ENCODE measurements around the gene AFF3.

Gene AFF3

DNA sequence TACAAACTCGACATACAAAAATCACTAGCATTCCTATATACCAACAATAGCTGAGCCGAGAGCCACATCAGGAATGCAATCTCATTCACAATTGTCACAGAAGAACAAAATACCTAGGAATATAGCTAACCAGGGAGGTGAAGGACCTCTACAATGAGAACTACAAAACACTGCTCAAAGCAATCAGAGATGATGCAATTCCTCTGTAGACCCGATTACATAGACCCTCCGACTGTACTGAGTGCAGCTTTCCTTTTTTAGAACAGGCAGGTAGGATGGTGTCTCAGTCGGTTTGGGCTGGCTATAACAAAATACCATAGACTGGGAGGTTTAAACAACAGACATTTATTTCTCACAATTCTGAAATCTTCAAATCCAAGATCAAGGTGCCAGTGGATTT lies 513.1 kb downstream of the AFF3 start:
- no peak overlapping the region for H3K4me3 ChIP-seq (ENCODE audit: insufficient read depth in 1 of 2, low read depth in 1 of 2, low read length in 2 of 2)
- peaks cover 0 to 43% of the 10 kb centered on the region in 2 experiments for H3K27me3 ChIP-seq (ENCODE audit: control insufficient read depth in 1 of 2, insufficient read depth in 1 of 2, low read length in 2 of 2)
- H2BK12ac ChIP-seq (ENCODE audit: low read length in 2 of 2) = no peak overlapping the region
- H4K8ac ChIP-seq (ENCODE audit: low read length) = no peak overlapping the region
- H2AK5ac ChIP-seq (ENCODE audit: low read length, severe bottlenecking) = no peak overlapping the region
- DNase-seq = no peak
- H3K79me1 ChIP-seq (replicated peaks; ENCODE audit: low read length, poor library complexity, severe bottlenecking) = peaks cover 11% of the 10 kb centered on the region
- no peak overlapping the region for H3K9ac ChIP-seq (ENCODE audit: low read length)
- peaks cover 16% of the 10 kb centered on the region for H3K9me3 ChIP-seq (ENCODE audit: control insufficient read depth, low read length)
- H2BK120ac ChIP-seq (ENCODE audit: low read depth, low read length) = no peak overlapping the region
- no peak overlapping the region for H2AFZ ChIP-seq (ENCODE audit: low read depth, low read length)
- no peak overlapping the region for H3K14ac ChIP-seq (ENCODE audit: low read length in 2 of 2)
- H3K4me1 ChIP-seq (ENCODE audit: control insufficient read depth, insufficient read depth, low read depth, low read length) = no peaks in the 10 kb centered on the region
- H3K4me2 ChIP-seq (ENCODE audit: low read length, poor library complexity, severe bottlenecking) = no peak overlapping the region
- H2BK5ac ChIP-seq (ENCODE audit: low read depth, low read length, poor library complexity, severe bottlenecking) = no peak overlapping the region
- H3K23ac ChIP-seq (ENCODE audit: low read length in 2 of 2) = no peak overlapping the region
- H3K36me3 ChIP-seq (ENCODE audit: control insufficient read depth in 1 of 2, insufficient read depth in 2 of 2, low read depth in 1 of 2, low read length in 2 of 2) = peaks cover 0 to 18% of the 10 kb centered on the region in 2 experiments
- 95% methylated on average over 5 of the region's 5 CpGs for WGBS
- no peak overlapping the region for H4K91ac ChIP-seq (ENCODE audit: low read length)
- H3K18ac ChIP-seq (ENCODE audit: low read depth in 1 of 2, low read length in 2 of 2) = no peak overlapping the region
- no peak overlapping the region for H3K4ac ChIP-seq (ENCODE audit: low read depth in 1 of 2, low read length in 2 of 2)
- no peak overlapping the region for H2BK15ac ChIP-seq (ENCODE audit: low read depth, poor library complexity, severe bottlenecking)
- H3K27ac ChIP-seq (ENCODE audit: low read length, poor library complexity, severe bottlenecking) = no peak overlapping the region

DNA sequence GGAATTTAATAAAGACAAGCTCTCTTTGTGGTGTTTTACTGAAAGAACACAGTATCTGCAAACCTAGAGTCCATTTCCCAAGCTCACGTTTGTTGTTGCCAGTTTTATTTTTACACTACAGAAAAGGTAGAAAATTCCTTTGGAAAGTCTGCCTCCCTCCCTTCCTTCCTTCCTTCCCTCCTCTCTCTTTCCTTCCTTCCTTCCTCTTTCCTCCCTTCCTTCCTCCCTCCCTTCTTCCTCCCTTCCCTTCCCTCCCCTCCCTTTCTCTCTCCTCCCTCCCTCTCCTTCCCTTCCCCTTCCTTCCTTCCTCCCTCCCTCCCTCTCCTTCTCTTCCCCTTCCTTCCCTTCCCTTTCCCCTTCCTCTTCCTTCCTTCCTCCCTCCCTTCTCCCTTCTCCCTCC lies 516.2 kb downstream of the AFF3 start:
- Histone ChIP-seq H3K14ac (ENCODE audit: low read length in 2 of 2) (no peak overlapping the region), H3K23ac (ENCODE audit: low read length in 2 of 2) (no peak overlapping the region), H2AK5ac (ENCODE audit: low read length, severe bottlenecking) (no peak overlapping the region), H3K4ac (ENCODE audit: low read depth in 1 of 2, low read length in 2 of 2) (no peak overlapping the region), H3K4me3 (ENCODE audit: insufficient read depth in 1 of 2, low read depth in 1 of 2, low read length in 2 of 2) (no peak overlapping the region), H3K27ac (ENCODE audit: low read length, poor library complexity, severe bottlenecking) (no peak overlapping the region), H3K27me3 (ENCODE audit: control insufficient read depth in 1 of 2, insufficient read depth in 1 of 2, low read length in 2 of 2) (peaks cover 0 to 57% of the 10 kb centered on the region in 2 experiments), H3K9me3 (ENCODE audit: control insufficient read depth, low read length) (no peaks in the 10 kb centered on the region), H2BK15ac (ENCODE audit: low read depth, poor library complexity, severe bottlenecking) (no peak overlapping the region), H3K79me1 (replicated peaks; ENCODE audit: low read length, poor library complexity, severe bottlenecking) (peaks cover 12% of the 10 kb centered on the region), H2BK120ac (ENCODE audit: low read depth, low read length) (no peak overlapping the region), H3K36me3 (ENCODE audit: control insufficient read depth in 1 of 2, insufficient read depth in 2 of 2, low read depth in 1 of 2, low read length in 2 of 2) (peaks cover 0 to 18% of the 10 kb centered on the region in 2 experiments), H2BK12ac (ENCODE audit: low read length in 2 of 2) (no peak overlapping the region), H4K91ac (ENCODE audit: low read length) (no peak overlapping the region), H3K4me1 (ENCODE audit: control insufficient read depth, insufficient read depth, low read depth, low read length) (peaks cover 4% of the 10 kb centered on the region), H2BK5ac (ENCODE audit: low read depth, low read length, poor library complexity, severe bottlenecking) (no peak overlapping the region), H2AFZ (ENCODE audit: low read depth, low read length) (no peak overlapping the region), H3K18ac (ENCODE audit: low read depth in 1 of 2, low read length in 2 of 2) (no peak overlapping the region), H3K4me2 (ENCODE audit: low read length, poor library complexity, severe bottlenecking) (no peak overlapping the region), H4K8ac (ENCODE audit: low read length) (no peak overlapping the region), H3K9ac (ENCODE audit: low read length) (no peak overlapping the region)
- DNase-seq = no peak
- 84% methylated on average over 1 of the region's 1 CpG for WGBS

DNA sequence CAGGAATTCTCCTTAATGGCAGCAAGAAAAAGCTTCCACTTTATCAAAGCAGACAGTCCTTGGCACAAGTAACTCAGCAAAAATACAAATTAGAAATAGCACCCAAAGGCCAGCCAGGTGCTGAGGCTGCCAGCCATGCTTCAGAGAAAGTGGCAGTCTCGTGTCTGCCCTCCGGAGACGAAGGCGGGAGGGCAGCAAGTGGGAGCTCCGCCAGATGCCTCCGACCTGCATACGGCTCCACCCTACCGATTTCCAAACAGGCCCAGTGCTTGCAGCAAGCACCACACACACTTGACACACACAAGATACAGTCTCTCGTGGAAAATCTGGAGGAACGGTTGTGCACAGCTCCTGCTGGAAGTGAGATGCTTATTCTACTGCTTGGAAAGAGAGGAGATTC lies 517.7 kb downstream of the AFF3 start:
- no peak overlapping the region for H2BK5ac ChIP-seq (ENCODE audit: low read depth, low read length, poor library complexity, severe bottlenecking)
- peak overlapping the region in 1 of 2 experiments; percentile 35 for H3K4ac ChIP-seq (ENCODE audit: low read depth in 1 of 2, low read length in 2 of 2)
- no peak overlapping the region for H4K91ac ChIP-seq (ENCODE audit: low read length)
- H2AFZ ChIP-seq (ENCODE audit: low read depth, low read length) = no peak overlapping the region
- H3K4me1 ChIP-seq (ENCODE audit: control insufficient read depth, insufficient read depth, low read depth, low read length) = peaks cover 4% of the 10 kb centered on the region
- WGBS = 86% methylated on average over 7 of the region's 10 CpGs
- H4K8ac ChIP-seq (ENCODE audit: low read length) = no peak overlapping the region
- no peak overlapping the region for H3K9ac ChIP-seq (ENCODE audit: low read length)
- H3K9me3 ChIP-seq (ENCODE audit: control insufficient read depth, low read length) = no peaks in the 10 kb centered on the region
- DNase-seq = no peak
- peaks cover 0 to 54% of the 10 kb centered on the region in 2 experiments for H3K27me3 ChIP-seq (ENCODE audit: control insufficient read depth in 1 of 2, insufficient read depth in 1 of 2, low read length in 2 of 2)
- H2AK5ac ChIP-seq (ENCODE audit: low read length, severe bottlenecking) = no peak overlapping the region
- H3K27ac ChIP-seq (ENCODE audit: low read length, poor library complexity, severe bottlenecking) = no peak overlapping the region
- no peak overlapping the region for H3K4me2 ChIP-seq (ENCODE audit: low read length, poor library complexity, severe bottlenecking)
- H3K23ac ChIP-seq (ENCODE audit: low read length in 2 of 2) = no peak overlapping the region
- H3K79me1 ChIP-seq (replicated peaks; ENCODE audit: low read length, poor library complexity, severe bottlenecking) = peaks cover 13% of the 10 kb centered on the region
- H3K14ac ChIP-seq (ENCODE audit: low read length in 2 of 2) = no peak overlapping the region
- H2BK15ac ChIP-seq (ENCODE audit: low read depth, poor library complexity, severe bottlenecking) = no peak overlapping the region
- H2BK120ac ChIP-seq (ENCODE audit: low read depth, low read length) = no peak overlapping the region
- peaks cover 0 to 11% of the 10 kb centered on the region in 2 experiments for H3K36me3 ChIP-seq (ENCODE audit: control insufficient read depth in 1 of 2, insufficient read depth in 2 of 2, low read depth in 1 of 2, low read length in 2 of 2)
- no peak overlapping the region for H3K18ac ChIP-seq (ENCODE audit: low read depth in 1 of 2, low read length in 2 of 2)
- H3K4me3 ChIP-seq (ENCODE audit: insufficient read depth in 1 of 2, low read depth in 1 of 2, low read length in 2 of 2) = no peak overlapping the region
- H2BK12ac ChIP-seq (ENCODE audit: low read length in 2 of 2) = no peak overlapping the region

DNA sequence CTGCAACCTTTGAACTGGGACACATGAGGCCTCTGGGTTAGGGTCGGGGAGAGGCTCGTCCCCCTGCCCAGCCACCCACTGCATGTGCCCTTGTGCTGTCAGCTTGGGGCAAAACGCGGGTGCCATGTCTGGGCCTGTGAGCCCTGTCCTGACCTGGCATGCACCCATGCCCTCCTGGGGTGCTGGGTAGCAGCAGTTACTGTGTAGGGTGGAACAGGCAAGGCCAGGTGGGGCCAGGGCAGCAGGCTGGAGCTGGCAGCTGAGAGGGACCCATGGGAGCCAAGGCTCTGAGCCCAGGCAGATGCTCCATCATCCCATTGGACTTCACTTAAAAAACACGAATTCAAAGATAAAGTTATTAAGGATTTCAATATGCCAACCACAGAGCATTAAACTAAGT lies 518.8 kb downstream of the AFF3 start:
- Histone ChIP-seq H2BK12ac (ENCODE audit: low read length in 2 of 2) (no peak overlapping the region), H3K36me3 (ENCODE audit: control insufficient read depth in 1 of 2, insufficient read depth in 2 of 2, low read depth in 1 of 2, low read length in 2 of 2) (peaks cover 0 to 11% of the 10 kb centered on the region in 2 experiments), H3K9ac (ENCODE audit: low read length) (no peak overlapping the region), H3K27ac (ENCODE audit: low read length, poor library complexity, severe bottlenecking) (no peak overlapping the region), H3K9me3 (ENCODE audit: control insufficient read depth, low read length) (no peaks in the 10 kb centered on the region), H4K91ac (ENCODE audit: low read length) (no peak overlapping the region), H3K4me2 (ENCODE audit: low read length, poor library complexity, severe bottlenecking) (no peak overlapping the region), H3K79me1 (replicated peaks; ENCODE audit: low read length, poor library complexity, severe bottlenecking) (peaks cover 10% of the 10 kb centered on the region), H4K8ac (ENCODE audit: low read length) (no peak overlapping the region), H2AK5ac (ENCODE audit: low read length, severe bottlenecking) (no peak overlapping the region), H3K4ac (ENCODE audit: low read depth in 1 of 2, low read length in 2 of 2) (no peak overlapping the region), H3K14ac (ENCODE audit: low read length in 2 of 2) (peak overlapping the region in 1 of 2 experiments; percentile 2), H3K18ac (ENCODE audit: low read depth in 1 of 2, low read length in 2 of 2) (no peak overlapping the region), H2BK15ac (ENCODE audit: low read depth, poor library complexity, severe bottlenecking) (no peak overlapping the region), H3K23ac (ENCODE audit: low read length in 2 of 2) (no peak overlapping the region), H3K4me3 (ENCODE audit: insufficient read depth in 1 of 2, low read depth in 1 of 2, low read length in 2 of 2) (no peak overlapping the region), H3K27me3 (ENCODE audit: control insufficient read depth in 1 of 2, insufficient read depth in 1 of 2, low read length in 2 of 2) (peaks cover 0 to 62% of the 10 kb centered on the region in 2 experiments), H2BK120ac (ENCODE audit: low read depth, low read length) (no peak overlapping the region), H2BK5ac (ENCODE audit: low read depth, low read length, poor library complexity, severe bottlenecking) (no peak overlapping the region), H2AFZ (ENCODE audit: low read depth, low read length) (no peak overlapping the region), H3K4me1 (ENCODE audit: control insufficient read depth, insufficient read depth, low read depth, low read length) (peaks cover 4% of the 10 kb centered on the region)
- 92% methylated on average over 5 of the region's 5 CpGs for WGBS
- no peak for DNase-seq

All from mesenchymal stem cell (in vitro differentiated cells and primary cell).